HCT116 (cell line): ENCODE data around the gene DMGDH. TPM values are rescaled to one million over a fixed set of nuclear protein-coding genes. Genes with fewer than 3 reads are reported as not detected.
A peak's percentile ranks its signal among the peaks of the same experiment; 100 is the strongest.

Source experiments
- ATAC-seq: fragments of 200-7000 bp; cut with Tn5 transposase; 2 replicates; pipeline ENCODE4 v1.9.1; 2020; ENCODE audit warnings: mild to moderate bottlenecking, moderate library complexity
- BruUV-seq: library from RNA; stranded (reverse); fragments of 400-500 nt; replicated peaks from 2 replicates; lab custom pipeline; 2021; lab: Mats Ljungman, UMichigan
- CTCF ChIA-PET: fragments of 300-600 bp; sonication (Branson Sonifier 250); formaldehyde crosslinking; loops from one replicate; lab custom pipeline; 2021; ENCODE audit warnings: antibody characterized with exemption; lab: Charles Lee
- POLR2A ChIA-PET: fragments of 300-600, 350-600 bp; sonication (Branson Sonifier 250); formaldehyde crosslinking; loops from one replicate; lab custom pipeline; 2021; ENCODE audit warnings: antibody characterized with exemption; lab: Charles Lee
- RAD21 ChIA-PET, 2 experiments: fragments of 300-600 bp; sonication (Branson Sonifier 250); formaldehyde crosslinking; loops; one replicate each; lab custom pipeline; 2023; ENCODE audit warnings: low total read pairs in 2 of 2; ENCODE audit not compliant: uncharacterized antibody in 2 of 2, unreplicated experiment in 2 of 2, low non-redundant PET in 1 of 2; lab: Charles Lee
- DNase-seq: peaks from one replicate; pipeline ENCODE4 v3.0.0-alpha.2; 2010; ENCODE audit warnings: low read depth, low spot score
- H2AFZ ChIP-seq: fragments of 200-600 bp; shearing (Covaris generic), sonication (generic); 2 replicates; pipeline ENCODE4 v1.6.1; 2017; ENCODE audit warnings: low read depth, mixed run types, mixed read lengths, antibody characterized with exemption, low read length; ENCODE audit not compliant: poor library complexity, severe bottlenecking
- H3K27ac ChIP-seq: 2 replicates; pipeline ENCODE4 v1.5.1; 2012; ENCODE audit warnings: low read depth, low read length
- H3K27me3 ChIP-seq: fragments of 200-600 bp; sonication (generic); 2 replicates; pipeline ENCODE4 v1.6.1; 2016; ENCODE audit warnings: mixed run types, low read length, mixed read lengths; ENCODE audit not compliant: insufficient read depth
- H3K36me3 ChIP-seq, 2 experiments: fragments of 200-500 bp in 1 of 2; fragments of 200-600 bp in 1 of 2; sonication (Bioruptor generic) in 1 of 2; sonication (generic) in 1 of 2; 2 replicates each; pipeline versions ENCODE4 v1.5.1 to v1.6.1; 2014 to 2016; ENCODE audit warnings: low read length in 2 of 2, inconsistent platforms in 1 of 2, mixed read lengths in 1 of 2, mixed run types in 1 of 2; ENCODE audit not compliant: insufficient read depth in 2 of 2, control insufficient read depth in 1 of 2
- H3K4me1 ChIP-seq, 2 experiments: fragments of 200-600 bp in 1 of 2; sonication (generic) in 1 of 2; 2 replicates each; pipeline versions ENCODE4 v1.5.1 to v1.6.1; 2012 to 2017; ENCODE audit warnings: low read length in 2 of 2, inconsistent platforms in 1 of 2, mild to moderate bottlenecking in 1 of 2, mixed read lengths in 1 of 2, mixed run types in 1 of 2, moderate library complexity in 1 of 2; ENCODE audit not compliant: insufficient read depth in 2 of 2, control insufficient read depth in 1 of 2
- H3K4me2 ChIP-seq: fragments of 200-600 bp; sonication (generic); 2 replicates; pipeline ENCODE4 v1.6.1; 2017; ENCODE audit warnings: mixed run types, low read length, mixed read lengths
- H3K4me3 ChIP-seq, 2 experiments: fragments of 200-600 bp in 1 of 2; sonication (generic) in 1 of 2; replicated peaks in 1 of 2; 2 replicates each; pipeline ENCODE4 v1.5.1; 2011 to 2016; ENCODE audit warnings: low read length in 2 of 2, control low read depth in 1 of 2, low read depth in 1 of 2, mild to moderate bottlenecking in 1 of 2, mixed read lengths in 1 of 2, mixed run types in 1 of 2
- H3K79me2 ChIP-seq: fragments of 200-600 bp; sonication (generic); 2 replicates; pipeline ENCODE4 v1.6.1; 2017; ENCODE audit warnings: mild to moderate bottlenecking, mixed run types, low read length, moderate library complexity, mixed read lengths; ENCODE audit not compliant: insufficient read depth
- H3K9ac ChIP-seq: fragments of 200-600 bp; sonication (generic); 2 replicates; pipeline ENCODE4 v1.6.1; 2016; ENCODE audit warnings: low read length, mixed read lengths
- H3K9me2 ChIP-seq: fragments of 200-600 bp; sonication (generic), shearing (Covaris generic); 2 replicates; pipeline ENCODE4 v1.6.1; 2017; ENCODE audit warnings: mixed run types, mild to moderate bottlenecking, moderate library complexity; ENCODE audit not compliant: insufficient read depth
- H3K9me3 ChIP-seq, 2 experiments: fragments of 200-500 bp in 1 of 2; fragments of 200-600 bp in 1 of 2; sonication (Bioruptor generic) in 1 of 2; sonication (generic) in 1 of 2; 2 replicates each; pipeline ENCODE4 v1.6.1; 2014 to 2017; ENCODE audit warnings: low read length in 2 of 2, mixed read lengths in 2 of 2, inconsistent platforms in 1 of 2, low read depth in 1 of 2, mild to moderate bottlenecking in 1 of 2, mixed run types in 1 of 2, moderate library complexity in 1 of 2; ENCODE audit not compliant: control insufficient read depth in 1 of 2, insufficient read depth in 1 of 2
- H4K20me1 ChIP-seq: fragments of 200-600 bp; sonication (generic), shearing (Covaris generic); 2 replicates; pipeline ENCODE4 v1.6.1; 2017; ENCODE audit warnings: mixed run types, mild to moderate bottlenecking, moderate library complexity; ENCODE audit not compliant: insufficient read depth
- TCF7L2 ChIP-seq: IDR thresholded peaks from 2 replicates; pipeline ENCODE4 v1.7.0; 2011; ENCODE audit warnings: borderline replicate concordance, inconsistent platforms; ENCODE audit not compliant: insufficient read depth, insufficient read length; ENCODE audit errors: extremely low read depth
- YY1 ChIP-seq: IDR thresholded peaks from 2 replicates; pipeline ENCODE4 v1.6.1; 2011; ENCODE audit warnings: low read length, low read depth, moderate library complexity, mild to moderate bottlenecking; ENCODE audit not compliant: insufficient replicate concordance; ENCODE audit errors: extremely low read depth
- ZNF274 ChIP-seq: fragments of 200-500 bp; sonication (Bioruptor generic); IDR thresholded peaks from 2 replicates; pipeline ENCODE4 v1.6.1; 2014; ENCODE audit warnings: mild to moderate bottlenecking, low read depth, low read length, inconsistent platforms
- intact Hi-C: fragments of 100-400 bp; cut with micrococcal nuclease; formaldehyde crosslinking; loops from 2 replicates; pipeline ENCODE4 v1.10.0; 2022
- total RNA-seq: library from RNA; stranded (reverse); gene quantifications from one replicate; pipeline ENCODE4 v1.2.1, GENCODE V29; 2021; ENCODE audit not compliant: unreplicated experiment
- TF ChIP-seq, protein P1 (sequence below), 3 experiments: fragments of 200-600 bp in 1 of 3; sonication (generic) in 1 of 3; IDR thresholded peaks in 2 of 3; conservative IDR thresholded peaks in 1 of 3; 2 replicates each; pipeline ENCODE4 v1.5.1; 2012 to 2017; ENCODE audit warnings: low read depth in 2 of 3, low read length in 2 of 3, antibody characterized with exemption in 1 of 3, borderline replicate concordance in 1 of 3, control low read depth in 1 of 3, mild to moderate bottlenecking in 1 of 3, mixed read lengths in 1 of 3, mixed run types in 1 of 3, moderate library complexity in 1 of 3; ENCODE audit not compliant: insufficient read depth in 1 of 3

DMGDH gene
- total RNA-seq, 1 experiment from 2014 or later: 2.3 TPM

DNA sequence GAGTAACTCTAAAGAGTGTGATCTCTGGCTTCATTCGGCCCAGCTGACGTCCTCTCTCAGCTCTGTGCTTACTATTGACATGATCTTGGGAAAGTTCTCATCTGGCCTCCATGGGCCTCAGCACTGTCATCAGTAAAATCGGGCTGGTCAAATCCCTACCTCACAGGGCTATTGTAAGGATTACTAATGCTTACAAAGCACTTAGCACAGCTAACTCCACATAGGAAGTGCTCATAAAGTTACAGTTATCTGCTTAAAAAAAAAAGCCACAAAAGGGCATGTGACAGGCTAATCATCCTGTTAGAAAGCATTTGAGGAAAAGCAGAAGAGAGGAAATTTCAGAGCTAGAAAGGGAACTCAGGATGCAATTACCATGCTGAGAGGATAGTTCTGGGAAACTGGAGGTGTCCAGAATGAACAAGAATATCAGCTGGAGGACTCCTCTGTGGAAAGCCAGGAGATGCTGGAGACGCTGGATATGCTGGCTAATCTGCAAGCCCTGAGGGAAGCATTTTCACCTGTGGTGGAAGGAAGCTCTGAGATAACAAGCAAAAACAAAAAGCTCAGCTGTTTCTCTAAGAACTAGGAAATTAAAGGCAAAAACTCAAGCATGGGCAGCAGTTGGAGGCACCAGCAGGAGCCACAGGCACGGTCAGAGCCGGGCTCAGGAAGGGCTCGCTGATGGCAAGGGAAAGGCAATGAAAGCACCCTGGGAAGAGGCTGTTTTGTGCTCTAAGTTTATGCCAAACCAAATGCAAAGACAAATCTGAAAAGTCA lies 37.7 kb upstream of the DMGDH start (continued):
- no peak for TF ChIP-seq TCF7L2
- no peak for TF ChIP-seq ZNF274
- no peak for TF ChIP-seq YY1

DNA sequence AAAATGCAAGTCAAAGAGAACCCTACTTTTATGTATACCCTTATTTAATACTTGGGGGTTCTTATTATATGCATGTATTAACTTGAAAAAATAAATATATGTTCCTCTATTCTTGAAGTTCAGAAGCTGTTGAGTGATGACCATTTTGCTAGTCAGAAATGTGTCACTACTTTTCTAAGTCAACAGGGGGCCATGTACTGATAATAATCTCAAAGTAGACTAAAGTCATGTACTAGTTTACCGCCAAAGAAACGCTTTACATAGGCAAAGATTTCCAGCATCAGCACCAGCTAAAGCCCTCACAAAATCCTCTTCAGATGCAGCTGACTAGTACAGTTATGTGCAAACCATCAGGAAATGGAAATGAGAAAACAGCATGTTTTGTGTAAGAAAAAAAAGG lies 36.4 kb upstream of the DMGDH start:
- intact Hi-C loops: no loop called here
- Histone ChIP-seq H2AFZ (no peak overlapping the region), H3K4me2 (no peak overlapping the region), H3K4me3 (no peak overlapping the region), H3K36me3 (no peaks in the 10 kb centered on the region), H3K4me1 (no peaks in the 10 kb centered on the region), H3K9ac (no peak overlapping the region), H3K9me2 (no peaks in the 10 kb centered on the region), H3K79me2 (no peaks in the 10 kb centered on the region), H3K9me3 (no peaks in the 10 kb centered on the region), H3K27me3 (no peaks in the 10 kb centered on the region), H4K20me1 (no peaks in the 10 kb centered on the region), H3K27ac (no peak overlapping the region)
- ChIA-PET RAD21 (no interaction called here), POLR2A (no interaction called here), CTCF (interaction anchor here (1.0 to 2.5 kb wide), 5 partner anchors 16 to 85 kb away, joined by 4 to 9 read pairs (median 4); no protein-coding TSS in a partner anchor)
- DNase-seq: no peak
- BruUV-seq: no TSS peak
- ATAC-seq: no peak
- TF ChIP-seq, protein P1, sequence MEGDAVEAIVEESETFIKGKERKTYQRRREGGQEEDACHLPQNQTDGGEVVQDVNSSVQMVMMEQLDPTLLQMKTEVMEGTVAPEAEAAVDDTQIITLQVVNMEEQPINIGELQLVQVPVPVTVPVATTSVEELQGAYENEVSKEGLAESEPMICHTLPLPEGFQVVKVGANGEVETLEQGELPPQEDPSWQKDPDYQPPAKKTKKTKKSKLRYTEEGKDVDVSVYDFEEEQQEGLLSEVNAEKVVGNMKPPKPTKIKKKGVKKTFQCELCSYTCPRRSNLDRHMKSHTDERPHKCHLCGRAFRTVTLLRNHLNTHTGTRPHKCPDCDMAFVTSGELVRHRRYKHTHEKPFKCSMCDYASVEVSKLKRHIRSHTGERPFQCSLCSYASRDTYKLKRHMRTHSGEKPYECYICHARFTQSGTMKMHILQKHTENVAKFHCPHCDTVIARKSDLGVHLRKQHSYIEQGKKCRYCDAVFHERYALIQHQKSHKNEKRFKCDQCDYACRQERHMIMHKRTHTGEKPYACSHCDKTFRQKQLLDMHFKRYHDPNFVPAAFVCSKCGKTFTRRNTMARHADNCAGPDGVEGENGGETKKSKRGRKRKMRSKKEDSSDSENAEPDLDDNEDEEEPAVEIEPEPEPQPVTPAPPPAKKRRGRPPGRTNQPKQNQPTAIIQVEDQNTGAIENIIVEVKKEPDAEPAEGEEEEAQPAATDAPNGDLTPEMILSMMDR (IDR thresholded peaks at IDR 0.05 in 2 of 3, conservative IDR thresholded peaks at IDR 0.05 in 1 of 3; ENCODE audit: borderline replicate concordance in 1 of 3, insufficient read depth in 1 of 3, low read depth in 2 of 3, low read length in 2 of 3): peak in 1 of 3 experiments; percentile 20; a peak in 2 of 6 replicates
- TF ChIP-seq TCF7L2: no peak
